ENCODE results near the gene AUTS2.

Gene AUTS2

DNA sequence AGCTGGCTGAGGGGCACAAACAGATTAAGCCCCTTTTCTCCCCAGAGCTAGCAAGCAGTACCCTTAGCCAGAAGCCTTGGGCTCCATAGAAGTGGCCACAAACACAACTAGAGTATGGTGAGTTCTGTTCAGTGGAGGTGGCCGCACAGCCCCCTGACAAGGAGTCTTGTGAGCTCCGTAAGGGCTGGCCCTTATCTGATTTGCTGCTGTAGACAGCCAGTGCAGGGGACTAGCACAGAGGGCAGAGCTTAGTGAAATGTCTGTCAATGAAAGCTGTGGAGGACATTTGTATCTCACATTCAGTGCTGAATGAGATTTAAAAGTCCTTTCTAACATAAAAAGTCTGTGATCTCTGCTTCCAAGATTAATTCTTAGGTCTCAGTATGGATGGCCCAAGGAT is 137.3 kb downstream of the AUTS2 start:
- DNase-seq, result no peak

DNA sequence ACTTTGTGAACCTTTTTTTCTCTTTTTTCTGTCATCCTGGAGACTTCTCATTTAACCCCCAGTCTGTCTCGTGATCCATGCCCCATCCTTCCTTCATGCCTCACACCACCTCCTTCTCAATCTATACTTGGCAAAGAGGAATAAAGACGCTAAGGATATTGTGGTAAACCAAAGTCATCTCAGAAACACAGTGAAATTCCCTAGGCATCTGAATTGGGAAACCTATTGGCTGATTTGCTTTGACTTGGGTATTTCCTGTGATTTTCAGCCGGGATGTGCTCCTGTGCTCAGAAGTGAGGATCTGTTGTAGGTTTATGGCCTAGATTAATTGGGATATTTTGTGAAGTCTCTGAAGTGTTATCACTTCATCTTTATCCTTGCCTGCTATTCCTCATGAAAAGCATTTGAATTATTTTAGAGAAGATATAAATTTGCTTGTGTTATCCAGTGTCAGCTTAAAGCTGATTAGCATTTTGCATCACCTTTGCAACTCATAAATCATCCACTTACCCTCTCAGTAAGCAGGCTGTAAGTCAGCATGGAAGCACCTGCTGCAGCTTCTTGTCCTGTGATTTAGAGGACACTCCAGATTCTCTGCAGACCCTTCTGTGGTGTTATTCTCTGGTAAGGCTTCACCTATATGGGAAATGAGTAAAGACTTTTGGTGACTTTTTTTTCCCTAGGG is 138.0 kb downstream of the AUTS2 start:
- DNase-seq, result no peak

DNA sequence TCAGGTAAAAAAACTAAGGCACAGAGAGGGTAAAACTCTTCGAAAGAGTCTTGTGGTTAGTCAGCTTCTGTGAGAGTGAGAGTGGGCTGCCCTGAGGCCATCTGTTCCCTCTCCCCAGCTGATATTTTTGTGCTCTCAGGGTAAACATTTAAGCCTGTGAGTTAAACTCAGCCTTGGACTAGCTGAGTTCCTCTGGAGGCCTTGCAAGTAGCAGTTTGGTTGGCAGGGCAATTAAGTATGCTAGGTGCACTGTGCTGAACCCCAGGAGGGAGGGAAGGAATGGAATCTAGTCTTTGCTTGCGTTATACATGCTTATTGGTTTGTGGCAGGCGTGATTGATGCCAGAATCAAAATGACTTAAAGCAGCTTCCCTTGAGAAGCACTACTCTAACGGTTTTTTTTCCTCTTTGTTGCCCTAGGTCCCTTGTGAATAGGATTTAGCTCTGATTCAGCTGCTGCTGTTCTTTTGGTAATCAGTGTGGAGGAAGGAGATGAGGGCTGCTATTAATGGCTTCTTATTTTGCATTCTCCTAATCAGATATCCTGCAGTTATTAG is 140.2 kb downstream of the AUTS2 start:
- DNase-seq, result peak in 1 of 2 experiments; percentile 47

DNA sequence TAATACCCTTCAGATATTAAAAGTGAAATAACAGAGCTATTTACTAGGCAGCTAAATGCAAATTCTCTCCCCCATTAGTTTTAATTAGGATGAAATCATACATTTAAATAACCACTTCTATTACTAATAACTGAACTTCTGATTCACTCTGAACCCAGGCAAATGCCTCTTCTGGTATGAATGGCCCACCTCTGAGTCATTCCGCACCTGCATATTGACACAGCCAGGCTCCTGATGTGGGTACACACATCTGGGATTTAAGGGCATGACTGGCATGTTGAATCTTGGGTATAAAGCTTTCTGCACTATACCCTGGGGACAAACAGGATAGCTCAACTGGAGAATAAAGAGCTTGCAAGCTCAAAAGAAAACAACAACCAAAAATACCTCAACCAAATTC is 140.9 kb downstream of the AUTS2 start:
- DNase-seq, result no peak

DNA sequence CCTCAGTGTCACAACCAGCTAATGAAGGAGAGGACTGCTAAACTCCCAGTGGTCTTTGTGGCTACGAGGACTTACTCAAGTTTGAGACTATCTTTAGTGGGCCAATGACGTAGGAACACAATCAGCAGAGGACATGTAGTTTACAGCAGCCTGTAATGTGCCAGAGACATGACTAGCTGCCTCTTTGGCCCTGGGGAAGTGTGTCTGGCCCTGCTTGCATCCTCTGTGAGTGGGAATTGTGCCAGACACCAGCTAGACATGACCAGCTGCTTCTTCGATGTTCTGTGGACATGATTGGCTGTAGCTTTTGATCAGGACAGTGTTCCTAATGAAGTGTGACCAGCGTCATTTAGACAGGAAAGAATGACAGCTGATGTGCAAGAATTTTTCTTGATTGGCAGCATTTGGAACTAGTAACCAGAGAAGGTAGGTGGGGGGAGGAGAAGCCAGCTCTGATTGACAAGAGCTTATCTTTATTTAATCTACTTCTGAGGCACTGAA is 141.7 kb downstream of the AUTS2 start:
- peak; percentile 58 to 78 for DNase-seq

DNA sequence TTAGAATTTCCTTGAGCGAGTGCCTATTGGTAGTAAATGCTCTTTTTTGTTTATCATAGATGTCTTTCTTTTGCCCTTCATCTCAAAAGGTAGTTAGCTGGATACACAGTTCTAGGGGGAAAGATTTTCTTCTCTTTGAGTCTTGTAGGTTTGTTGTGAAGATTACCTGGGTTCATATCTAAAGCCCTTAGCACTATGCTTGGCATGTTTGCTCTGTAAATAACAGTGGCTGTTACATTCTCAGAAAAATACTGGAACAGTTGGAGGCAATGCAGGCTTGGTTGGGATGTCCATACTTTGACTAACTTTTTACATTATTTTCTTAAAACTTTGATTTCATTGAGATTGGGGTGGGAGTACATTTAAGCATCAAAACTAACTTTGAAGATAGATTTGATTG is 144.0 kb downstream of the AUTS2 start:
- no peak for DNase-seq

DNA sequence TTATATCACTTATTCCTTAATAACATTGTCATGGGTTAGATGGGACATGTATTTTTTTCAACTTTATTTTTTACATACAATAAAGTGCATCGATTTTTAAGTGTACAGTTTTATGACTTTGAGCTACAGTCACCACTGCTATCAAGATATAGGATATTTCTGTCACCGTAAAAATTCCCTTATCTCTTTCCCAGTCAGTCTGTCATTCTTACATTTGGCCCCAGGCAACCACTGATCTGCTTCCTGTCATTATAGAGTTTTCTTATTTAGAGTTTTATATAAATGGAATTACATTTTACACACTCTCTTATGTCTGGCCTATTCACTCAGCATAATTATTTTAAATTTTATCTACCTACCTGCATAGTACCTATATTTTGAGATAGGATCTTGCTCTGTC is 145.2 kb downstream of the AUTS2 start:
- DNase-seq, result no peak

DNA sequence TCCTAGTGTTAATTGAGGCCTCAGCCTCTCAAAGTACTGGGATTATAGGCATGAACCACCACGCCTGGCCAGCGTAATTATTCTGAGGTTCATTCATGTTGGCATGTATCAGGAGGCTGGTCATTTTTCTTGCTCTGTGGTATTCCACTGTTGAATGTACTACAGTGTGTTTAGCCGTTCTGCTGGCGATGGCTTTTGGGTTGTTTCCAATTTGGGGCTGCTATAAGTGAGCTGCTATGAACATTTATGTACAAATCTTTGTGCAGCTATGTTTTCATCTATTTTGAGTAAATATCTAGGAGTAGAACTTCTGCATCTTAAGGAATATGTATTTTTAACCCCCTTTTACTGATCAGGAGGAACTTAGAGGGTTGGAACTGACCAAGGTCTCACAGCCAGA is 145.8 kb downstream of the AUTS2 start:
- DNase-seq, result no peak

DNA sequence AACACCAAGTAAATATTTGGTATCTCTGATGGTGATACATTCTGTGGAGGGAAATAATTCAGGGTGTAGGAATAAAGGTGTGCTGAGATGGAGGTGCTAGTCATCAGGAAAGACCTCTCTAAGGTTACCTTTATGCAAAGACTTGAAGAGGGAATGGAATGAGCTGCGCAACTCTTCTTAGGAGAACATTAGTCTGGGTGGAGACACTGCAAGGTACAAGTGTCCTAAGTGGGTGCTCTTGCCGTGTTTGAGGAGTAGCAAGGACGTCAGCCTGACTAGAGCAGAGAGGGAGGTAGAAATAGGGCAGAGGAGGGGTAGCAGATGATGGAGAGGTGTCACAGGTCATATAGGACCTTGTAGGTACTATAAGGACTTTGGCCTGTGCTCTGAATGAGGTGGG is 148.1 kb downstream of the AUTS2 start:
- no peak for DNase-seq

DNA sequence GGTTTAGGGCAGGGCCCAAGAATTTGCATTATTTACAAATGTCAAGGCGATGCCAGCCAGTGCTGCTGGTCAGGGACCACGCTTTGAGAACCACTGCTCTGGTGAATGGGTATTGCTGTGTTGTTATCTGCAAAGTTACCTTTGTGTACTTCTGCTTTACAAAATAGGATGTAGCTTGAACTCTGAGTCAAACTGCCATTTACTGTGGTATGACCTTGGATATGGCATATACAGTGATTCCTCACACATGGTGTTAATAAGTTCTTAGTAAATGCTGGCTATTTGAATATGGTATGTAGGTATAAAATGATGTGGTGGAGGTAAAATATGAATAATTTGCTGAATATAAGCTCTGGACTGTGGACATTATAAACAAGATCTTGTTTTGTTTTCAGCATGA is 148.9 kb downstream of the AUTS2 start:
- DNase-seq, result no peak

DNA sequence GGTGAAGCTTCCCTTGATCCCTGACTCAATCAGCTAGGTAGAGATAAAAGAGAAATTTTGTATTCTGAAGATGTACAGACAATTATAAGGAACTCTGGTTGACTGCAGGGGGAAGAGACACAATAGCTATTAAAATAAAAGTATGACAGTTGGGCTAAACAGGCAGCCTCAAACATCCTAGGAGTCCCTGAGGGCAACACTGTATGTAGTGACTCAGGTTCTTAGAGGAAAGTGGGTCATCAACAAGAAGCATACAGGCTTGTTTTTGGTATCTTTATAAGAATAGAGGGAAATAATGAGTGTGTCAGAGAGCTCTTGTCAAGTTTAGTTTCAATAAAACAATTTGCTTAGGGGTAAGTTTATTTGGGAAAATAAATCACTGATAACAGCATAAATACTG is 150.3 kb downstream of the AUTS2 start:
- DNase-seq, result no peak

DNA sequence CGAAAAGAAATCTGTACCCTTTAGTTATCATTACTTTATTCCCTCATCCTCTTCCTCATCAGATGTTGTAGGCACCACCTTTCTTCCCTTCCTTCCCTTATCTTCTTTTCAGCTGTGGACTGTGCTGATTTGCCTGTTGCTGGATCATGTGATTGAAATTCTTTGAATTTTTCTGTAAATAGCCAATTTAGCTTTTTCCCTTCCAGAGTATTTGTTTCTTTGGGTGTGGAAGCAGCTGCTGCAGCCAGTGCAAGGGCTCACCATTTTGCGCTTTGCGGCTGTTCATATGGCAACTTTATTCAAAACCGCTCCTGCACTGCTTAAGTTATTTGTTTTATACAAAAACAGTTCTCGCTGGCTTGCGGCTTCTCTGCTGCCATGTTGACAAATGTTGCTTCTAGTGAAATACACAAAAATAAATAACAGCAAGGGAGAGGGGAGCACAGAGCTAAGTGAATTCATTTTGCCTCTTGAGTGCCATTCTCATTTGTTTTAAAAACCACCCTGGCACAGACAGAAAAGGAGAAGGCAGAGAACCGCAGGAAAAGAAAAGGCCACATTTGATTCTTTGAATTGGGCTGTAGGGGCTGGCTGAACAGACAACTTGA is 151.2 kb downstream of the AUTS2 start:
- no peak for DNase-seq

DNA sequence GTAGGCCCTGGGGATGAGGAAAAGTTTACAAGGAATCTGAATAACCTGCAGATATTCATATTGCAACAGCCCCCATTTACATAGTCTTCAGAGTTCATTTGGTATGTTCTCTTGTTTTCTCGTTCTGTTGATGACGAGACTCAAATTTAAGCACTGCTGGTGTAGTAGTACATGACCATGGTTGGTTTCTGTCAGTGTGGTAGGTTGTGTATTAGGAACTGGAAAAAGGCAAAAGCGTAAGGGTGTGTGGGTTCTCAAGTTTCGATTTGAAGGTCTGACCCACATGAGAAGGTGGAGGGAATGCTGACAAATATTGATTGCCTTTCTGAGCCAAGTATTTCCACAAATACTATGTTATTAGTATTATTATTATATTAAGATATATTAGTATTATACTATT is 151.7 kb downstream of the AUTS2 start:
- no peak for DNase-seq

DNA sequence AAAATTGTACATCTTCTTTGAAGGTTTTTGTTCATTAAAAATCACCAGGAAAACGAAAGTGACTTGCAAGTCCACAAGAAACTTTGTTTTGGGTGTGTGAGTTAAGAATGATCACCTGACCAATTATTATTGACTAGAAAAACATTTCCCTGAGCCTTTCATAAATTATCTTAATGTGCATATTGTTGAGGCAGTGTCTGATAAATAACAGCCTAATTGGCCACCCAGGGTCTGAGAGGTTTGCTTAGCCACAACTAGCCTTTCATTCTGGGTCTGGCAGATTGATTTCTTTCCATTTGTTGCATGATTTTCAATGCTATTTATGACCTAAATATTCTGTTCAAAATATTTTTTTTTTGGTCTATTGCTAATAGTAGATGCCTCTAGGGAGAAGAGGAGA is 152.8 kb downstream of the AUTS2 start:
- no peak for DNase-seq

DNA sequence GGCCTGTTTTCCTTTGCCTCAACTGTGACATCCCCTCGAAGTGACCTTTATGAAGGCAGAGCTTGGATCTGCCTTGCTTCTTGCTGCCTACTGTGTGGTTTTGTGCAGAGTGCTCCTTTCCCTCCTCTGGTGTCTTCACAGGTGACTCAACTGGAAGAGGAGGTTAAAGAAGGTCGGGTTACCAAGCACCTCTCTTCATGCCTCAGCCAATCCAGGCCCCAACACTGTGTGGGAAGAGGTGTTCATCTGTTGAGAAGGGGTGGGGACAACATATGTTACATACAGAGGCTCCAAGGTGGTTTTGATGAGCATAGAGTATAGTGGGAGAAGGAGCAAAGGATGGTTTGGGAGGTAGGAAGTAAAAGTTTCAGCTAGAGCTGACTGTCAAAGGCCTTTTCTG is 155.7 kb downstream of the AUTS2 start:
- DNase-seq, result no peak

DNA sequence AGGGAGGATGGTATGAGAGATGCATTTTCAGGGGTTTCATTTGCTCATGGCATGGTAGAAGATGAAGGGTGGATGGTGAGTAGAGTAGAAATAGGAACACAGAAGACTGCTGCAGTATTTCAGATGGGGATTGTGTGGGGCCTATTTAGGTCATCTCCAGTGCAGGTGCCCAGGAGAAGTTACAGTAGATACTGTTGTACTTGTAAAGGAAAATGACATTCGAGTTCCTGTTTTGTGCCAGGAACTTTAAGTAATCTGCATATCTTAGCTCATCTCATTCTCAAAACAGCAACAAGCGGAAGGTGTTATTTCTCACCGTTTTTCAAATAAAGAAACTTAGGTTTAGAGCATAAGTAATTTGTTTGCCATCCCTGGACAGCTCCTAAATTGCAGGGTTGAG is 156.2 kb downstream of the AUTS2 start:
- DNase-seq, result no peak

DNA sequence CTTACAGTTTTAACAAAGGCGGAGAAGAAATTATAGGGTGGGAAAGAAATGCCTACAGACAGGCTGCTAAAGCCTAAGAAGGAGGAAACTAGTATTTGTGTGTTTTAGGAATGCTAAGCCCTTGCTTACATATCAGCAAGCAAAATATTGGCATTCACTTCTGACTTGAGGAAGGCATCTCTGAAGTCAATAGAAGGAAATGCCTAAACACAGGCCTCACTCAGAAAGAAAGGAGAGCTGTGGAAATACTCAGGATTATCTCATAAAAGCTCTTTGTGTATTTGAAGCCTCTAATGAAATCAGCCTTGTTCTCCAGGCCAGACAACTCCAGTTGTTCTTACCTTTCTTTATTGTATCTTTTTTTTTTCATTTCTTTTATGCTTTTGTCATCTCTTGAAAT is 158.0 kb downstream of the AUTS2 start:
- no peak for DNase-seq

DNA sequence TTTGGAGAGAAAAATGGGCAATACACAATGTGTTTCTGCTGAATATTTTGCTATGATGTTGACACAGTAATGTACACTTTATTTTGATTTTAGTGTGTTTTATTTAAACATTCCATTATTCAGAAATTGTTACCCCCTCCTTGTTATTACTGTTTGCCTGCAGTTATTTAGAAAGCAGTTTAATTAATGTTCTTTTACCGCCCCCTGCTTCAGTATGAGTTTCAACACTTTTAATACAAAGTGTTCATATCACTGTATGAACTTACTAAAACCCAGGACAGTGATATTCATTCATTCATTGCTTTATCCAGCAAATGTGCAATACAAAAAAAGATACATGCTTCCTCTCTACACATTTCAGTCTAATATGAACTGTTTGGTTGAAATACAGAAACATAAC is 159.3 kb downstream of the AUTS2 start:
- no peak for DNase-seq

DNA sequence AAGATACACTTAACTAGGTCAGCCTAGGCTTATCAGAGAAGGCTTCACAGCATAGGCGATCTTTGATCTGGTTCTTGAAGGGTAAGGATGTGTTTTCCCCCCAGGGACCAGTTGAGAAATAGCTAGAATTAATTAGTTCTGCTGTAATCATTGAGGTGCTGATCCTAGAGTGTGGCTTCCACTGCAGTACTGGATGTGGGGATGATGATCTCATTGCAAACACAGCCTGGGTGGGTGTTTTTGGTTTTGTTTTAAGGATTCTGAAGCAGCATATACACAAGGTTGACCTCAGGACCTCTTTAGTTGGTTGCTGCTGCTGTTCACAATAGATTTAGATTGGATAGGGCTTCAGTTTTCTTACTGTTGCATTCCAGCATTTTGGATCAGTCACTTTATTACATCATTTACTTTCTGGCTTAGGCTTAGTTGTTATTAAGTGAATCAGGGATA is 159.7 kb downstream of the AUTS2 start:
- DNase-seq, result no peak

DNA sequence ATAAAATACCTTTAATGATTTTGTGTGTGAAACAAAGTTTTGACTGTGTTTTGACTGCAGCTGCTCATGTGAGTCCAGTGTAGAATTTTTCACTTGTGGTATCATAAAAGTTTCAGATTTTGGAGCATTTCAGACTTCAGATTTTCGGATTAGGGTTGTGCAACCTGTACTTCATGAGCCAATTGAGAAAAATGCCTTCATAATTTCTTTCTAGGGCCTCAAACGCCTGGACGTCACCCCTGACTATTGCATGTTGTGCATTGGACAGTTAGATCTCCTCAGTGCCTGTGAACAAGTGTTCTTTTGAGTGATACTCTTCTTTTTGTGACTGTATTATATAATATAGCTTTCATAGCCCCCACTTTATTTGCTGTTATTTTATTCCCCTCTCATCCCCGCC is 161.1 kb downstream of the AUTS2 start:
- DNase-seq, result no peak

DNA sequence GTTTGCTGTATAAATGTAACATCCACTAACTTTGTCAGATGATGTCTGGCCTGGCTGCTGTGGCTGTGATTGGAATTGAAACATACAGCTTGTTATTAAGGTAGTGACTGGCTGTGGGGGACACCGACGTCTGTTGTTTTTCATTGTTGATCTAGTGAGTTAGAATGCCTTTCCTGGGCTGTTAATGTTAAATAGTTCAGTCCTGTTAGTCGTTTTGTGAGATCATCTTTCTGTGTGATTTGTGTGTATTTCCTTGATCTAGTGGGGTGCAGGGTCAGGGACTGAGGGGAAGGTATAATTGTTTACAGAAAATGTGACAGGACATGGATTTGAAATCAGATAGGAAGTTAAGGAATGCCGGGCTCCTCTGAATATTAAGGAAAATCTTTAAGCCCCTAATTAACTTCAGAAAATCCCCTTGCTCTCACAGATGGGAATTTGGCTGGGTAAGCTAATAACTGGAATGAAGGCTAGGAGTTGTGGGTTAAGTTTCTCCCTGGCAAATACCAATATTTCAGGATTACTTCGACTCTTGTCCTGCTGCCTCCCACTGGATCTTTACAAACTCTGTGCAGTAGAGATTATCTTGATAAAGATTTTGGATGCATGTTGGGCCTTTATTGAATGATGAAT is 163.1 kb downstream of the AUTS2 start:
- DNase-seq, result no peak

DNA sequence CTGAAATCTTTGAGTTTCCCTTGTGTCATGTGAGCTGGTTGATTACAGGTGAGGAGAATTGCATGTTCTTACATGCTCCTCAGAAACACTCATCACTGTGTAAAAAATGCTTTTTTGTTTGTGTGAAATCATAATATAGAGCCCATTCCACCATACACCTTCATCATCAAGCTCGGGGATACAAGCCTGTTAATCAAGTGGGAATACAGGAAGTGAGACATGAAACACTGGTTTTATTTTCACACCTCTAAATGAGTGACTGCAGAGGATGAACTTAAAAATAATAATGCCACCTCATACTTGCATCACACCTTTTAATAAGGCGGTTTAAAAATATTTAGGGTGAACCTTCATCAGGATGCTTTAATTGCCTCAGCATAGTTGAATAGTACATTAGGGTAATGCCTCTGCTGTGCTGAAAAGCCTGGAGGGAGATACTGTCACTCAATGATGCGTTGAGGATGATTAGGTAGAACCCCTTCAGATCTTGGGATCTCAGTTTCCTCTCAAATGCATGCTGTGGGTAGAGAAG is 164.6 kb downstream of the AUTS2 start:
- no peak for DNase-seq

DNA sequence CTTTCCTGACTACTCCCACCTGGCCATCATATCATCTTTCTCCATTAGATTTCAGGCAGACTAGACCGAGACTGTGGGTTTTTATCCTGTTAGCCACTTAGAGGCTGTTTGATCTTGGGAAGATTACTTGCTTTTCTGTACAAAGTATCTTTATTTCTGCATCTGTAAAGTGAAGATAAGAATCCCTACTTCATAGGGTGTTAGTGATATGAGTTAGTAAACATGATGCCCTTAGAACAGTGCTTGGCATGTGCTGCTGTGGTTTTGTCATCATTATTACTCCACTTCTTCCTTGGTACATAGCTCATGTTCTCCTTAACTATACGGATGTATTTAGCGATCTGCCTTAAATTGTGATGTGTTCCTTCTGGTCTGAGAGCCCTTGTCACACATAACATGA is 165.2 kb downstream of the AUTS2 start:
- no peak for DNase-seq

DNA sequence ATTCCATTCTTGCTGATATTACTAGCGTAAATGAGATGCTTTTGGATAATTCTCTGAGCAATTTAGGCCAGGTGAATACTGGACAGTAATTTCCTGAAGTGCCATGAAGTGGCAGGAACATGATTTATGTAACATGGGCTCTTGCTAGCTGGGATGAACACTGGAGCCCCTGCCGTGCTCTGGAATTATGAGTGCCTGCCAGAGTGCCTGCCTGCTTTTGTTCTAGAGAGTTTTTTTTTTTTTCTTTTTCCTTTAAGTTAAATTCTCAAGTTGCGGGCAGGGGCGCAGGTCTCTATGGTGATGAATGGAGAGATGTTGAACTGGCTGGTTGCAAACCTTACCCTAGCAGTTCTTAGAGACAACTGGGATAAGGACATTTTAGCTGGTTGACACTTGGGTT is 165.9 kb downstream of the AUTS2 start:
- no peak for DNase-seq
